Measurements from ENCODE around the gene TYK2.

Gene TYK2

DNA sequence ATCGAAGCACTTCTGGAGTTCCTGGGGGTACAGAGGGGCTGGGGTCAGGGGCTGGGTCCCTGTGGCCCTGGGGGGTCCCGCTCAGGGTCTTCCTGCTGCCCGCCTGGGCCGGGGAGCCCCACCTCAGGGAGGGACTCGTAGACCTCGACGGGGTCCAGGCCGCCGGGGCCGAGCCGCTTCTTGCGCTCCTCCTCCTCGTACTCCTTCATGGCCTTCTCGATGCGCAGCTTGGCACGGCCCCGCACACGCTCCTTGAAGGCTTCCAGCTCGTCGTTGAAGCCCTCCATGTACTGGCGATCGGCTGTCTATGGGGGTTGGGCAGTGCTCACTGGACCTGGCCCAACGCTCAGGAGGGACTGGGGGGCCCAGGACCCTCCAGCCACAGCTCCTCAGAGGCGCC, 12.8 kb upstream of the TYK2 start:
- peaks cover 6% of the 10 kb centered on the region; the same call in 1 of the 2 replicates for H3F3A ChIP-seq (ENCODE audit: insufficient read depth)
- H3K27me3 ChIP-seq (ENCODE audit: low read length) = no peaks in the 10 kb centered on the region
- H3K9ac ChIP-seq (ENCODE audit: low read length) = no peak overlapping the region
- no peak overlapping the region for H3K4me3 ChIP-seq (ENCODE audit: insufficient read depth, low read length, poor library complexity, severe bottlenecking)
- H3K36me3 ChIP-seq (ENCODE audit: low read length) = no peaks in the 10 kb centered on the region
- no peak overlapping the region for H3K4me2 ChIP-seq (ENCODE audit: low read depth, low read length, poor library complexity, severe bottlenecking)
- H3K27ac ChIP-seq (ENCODE audit: low read depth, low read length) = no peak overlapping the region
- peaks cover 8% of the 10 kb centered on the region for H3K79me2 ChIP-seq (ENCODE audit: insufficient read depth, low read length)
- H3K9me3 ChIP-seq (ENCODE audit: insufficient read depth, low read length) = no peaks in the 10 kb centered on the region
- no peak for TF ChIP-seq EZH2phosphoT487 (conservative IDR thresholded peaks at IDR 0.05; ENCODE audit: low read length)
- TF ChIP-seq, protein P1, sequence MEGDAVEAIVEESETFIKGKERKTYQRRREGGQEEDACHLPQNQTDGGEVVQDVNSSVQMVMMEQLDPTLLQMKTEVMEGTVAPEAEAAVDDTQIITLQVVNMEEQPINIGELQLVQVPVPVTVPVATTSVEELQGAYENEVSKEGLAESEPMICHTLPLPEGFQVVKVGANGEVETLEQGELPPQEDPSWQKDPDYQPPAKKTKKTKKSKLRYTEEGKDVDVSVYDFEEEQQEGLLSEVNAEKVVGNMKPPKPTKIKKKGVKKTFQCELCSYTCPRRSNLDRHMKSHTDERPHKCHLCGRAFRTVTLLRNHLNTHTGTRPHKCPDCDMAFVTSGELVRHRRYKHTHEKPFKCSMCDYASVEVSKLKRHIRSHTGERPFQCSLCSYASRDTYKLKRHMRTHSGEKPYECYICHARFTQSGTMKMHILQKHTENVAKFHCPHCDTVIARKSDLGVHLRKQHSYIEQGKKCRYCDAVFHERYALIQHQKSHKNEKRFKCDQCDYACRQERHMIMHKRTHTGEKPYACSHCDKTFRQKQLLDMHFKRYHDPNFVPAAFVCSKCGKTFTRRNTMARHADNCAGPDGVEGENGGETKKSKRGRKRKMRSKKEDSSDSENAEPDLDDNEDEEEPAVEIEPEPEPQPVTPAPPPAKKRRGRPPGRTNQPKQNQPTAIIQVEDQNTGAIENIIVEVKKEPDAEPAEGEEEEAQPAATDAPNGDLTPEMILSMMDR (IDR thresholded peaks at IDR 0.05; ENCODE audit: insufficient read depth, low read length, poor library complexity, severe bottlenecking) = no peak
- no peak overlapping the region for H2AFZ ChIP-seq (ENCODE audit: low read depth, low read length, severe bottlenecking)
- H4K20me1 ChIP-seq (ENCODE audit: low read depth, low read length) = no peaks in the 10 kb centered on the region
- H3K9me2 ChIP-seq (replicated peaks; ENCODE audit: insufficient read depth, low read length) = no peaks in the 10 kb centered on the region

DNA sequence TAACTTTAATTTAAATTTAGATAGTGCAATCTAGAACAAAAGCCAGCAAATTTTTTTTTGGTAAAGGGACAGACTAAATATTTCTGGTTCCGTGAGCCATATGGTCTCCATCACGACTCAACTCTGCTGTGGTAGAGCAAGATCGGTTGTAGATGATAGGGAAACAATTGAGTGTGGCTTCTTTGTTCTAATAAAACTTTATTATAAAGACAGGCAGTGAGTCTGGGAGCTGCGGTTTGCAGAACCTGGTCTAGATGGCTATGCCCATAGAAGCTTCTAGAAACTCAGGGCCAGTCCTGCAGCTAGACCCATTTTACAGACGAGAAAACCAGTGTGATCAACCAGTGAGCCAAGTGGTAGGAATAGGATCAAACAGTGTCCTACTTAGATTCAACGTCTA, 11.7 kb upstream of the TYK2 start:
- H3K27ac ChIP-seq (ENCODE audit: low read depth, low read length) = no peak overlapping the region

DNA sequence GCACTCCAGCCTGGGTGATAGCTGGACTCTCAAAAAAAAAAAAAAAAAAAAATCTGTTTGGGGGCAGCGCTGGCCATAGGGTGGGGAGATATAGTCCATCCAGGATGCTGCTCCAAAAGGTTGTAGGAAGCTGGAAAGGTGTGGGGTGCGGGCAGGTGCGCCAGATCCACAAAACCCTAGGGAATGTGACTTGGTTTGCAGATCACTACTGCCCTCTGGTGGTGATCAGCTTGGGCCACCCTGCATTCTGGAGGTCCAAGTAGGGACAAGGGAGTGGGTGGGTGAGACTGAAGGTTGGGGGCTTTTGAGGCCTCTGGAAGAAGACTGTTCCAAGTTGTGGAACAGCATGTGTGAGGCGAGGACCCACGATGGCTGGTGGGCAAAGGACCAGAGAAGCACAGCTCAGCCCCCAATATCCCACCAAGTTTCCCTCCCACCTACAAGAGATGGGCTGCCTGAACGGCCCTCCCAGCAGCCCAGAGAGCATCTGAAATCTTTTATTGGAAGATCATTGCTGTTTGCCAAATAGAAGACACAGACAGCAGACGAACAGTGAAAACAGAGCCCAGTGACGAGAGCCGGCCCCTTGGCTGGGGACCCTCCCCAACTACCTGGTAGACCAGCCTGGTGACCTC, 10.4 kb upstream of the TYK2 start:
- no peak overlapping the region for H3K27ac ChIP-seq (ENCODE audit: low read depth, low read length)
- H3K4me3 ChIP-seq (ENCODE audit: insufficient read depth, low read length, poor library complexity, severe bottlenecking) = no peak overlapping the region
- no peaks in the 10 kb centered on the region for H3K9me2 ChIP-seq (replicated peaks; ENCODE audit: insufficient read depth, low read length)
- no peak overlapping the region for H3K4me2 ChIP-seq (ENCODE audit: low read depth, low read length, poor library complexity, severe bottlenecking)
- H3K9ac ChIP-seq (ENCODE audit: low read length) = no peak overlapping the region
- no peak overlapping the region for H2AFZ ChIP-seq (ENCODE audit: low read depth, low read length, severe bottlenecking)
- H4K20me1 ChIP-seq (ENCODE audit: low read depth, low read length) = no peaks in the 10 kb centered on the region
- no peaks in the 10 kb centered on the region for H3K27me3 ChIP-seq (ENCODE audit: low read length)
- H3K9me3 ChIP-seq (ENCODE audit: insufficient read depth, low read length) = no peaks in the 10 kb centered on the region
- no peak for TF ChIP-seq EZH2phosphoT487 (conservative IDR thresholded peaks at IDR 0.05; ENCODE audit: low read length)
- TF ChIP-seq, protein P1 (IDR thresholded peaks at IDR 0.05; ENCODE audit: insufficient read depth, low read length, poor library complexity, severe bottlenecking) = peak; percentile 89
- H3K79me2 ChIP-seq (ENCODE audit: insufficient read depth, low read length) = no peaks in the 10 kb centered on the region
- peaks cover 6% of the 10 kb centered on the region; the same call in 1 of the 2 replicates for H3F3A ChIP-seq (ENCODE audit: insufficient read depth)
- H3K36me3 ChIP-seq (ENCODE audit: low read length) = no peaks in the 10 kb centered on the region

More for the DNA sequence above, 11.7 kb upstream of the TYK2 start:
- Histone ChIP-seq H3K9me2 (replicated peaks; ENCODE audit: insufficient read depth, low read length) (no peaks in the 10 kb centered on the region), H3K4me3 (ENCODE audit: insufficient read depth, low read length, poor library complexity, severe bottlenecking) (no peak overlapping the region), H3K4me2 (ENCODE audit: low read depth, low read length, poor library complexity, severe bottlenecking) (no peak overlapping the region), H3K27me3 (ENCODE audit: low read length) (no peaks in the 10 kb centered on the region), H3K79me2 (ENCODE audit: insufficient read depth, low read length) (no peaks in the 10 kb centered on the region), H3K9me3 (ENCODE audit: insufficient read depth, low read length) (no peaks in the 10 kb centered on the region), H3K9ac (ENCODE audit: low read length) (no peak overlapping the region), H3K36me3 (ENCODE audit: low read length) (no peaks in the 10 kb centered on the region), H3F3A (ENCODE audit: insufficient read depth) (peaks cover 6% of the 10 kb centered on the region; the same call in 1 of the 2 replicates), H4K20me1 (ENCODE audit: low read depth, low read length) (no peaks in the 10 kb centered on the region), H2AFZ (ENCODE audit: low read depth, low read length, severe bottlenecking) (no peak overlapping the region)
- TF ChIP-seq, protein P1 (IDR thresholded peaks at IDR 0.05; ENCODE audit: insufficient read depth, low read length, poor library complexity, severe bottlenecking) = no peak
- no peak for TF ChIP-seq EZH2phosphoT487 (conservative IDR thresholded peaks at IDR 0.05; ENCODE audit: low read length)
